ENCODE data around the gene SPATS2L.

- TF ChIP-seq MAX (IDR thresholded peaks at IDR 0.05; ENCODE audit: low read depth, low read length) (no peak), CTCF (IDR thresholded peaks at IDR 0.05; ENCODE audit: low read depth, low read length) (no peak), POLR2A (IDR thresholded peaks at IDR 0.05; ENCODE audit: extremely low read depth, insufficient read length) (no peak), MYC (IDR thresholded peaks at IDR 0.05; ENCODE audit: low read depth, low read length) (no peak)
Measured at GRCh38 chr2:200279857-200280256, 26.6 kb upstream of the SPATS2L start.
